Esophagus mucosa (tissue), 1 donor: Measurements from ENCODE around the gene GFM2. TPM values are rescaled to one million over a fixed set of nuclear protein-coding genes. Genes with fewer than 3 reads are reported as not detected.
"Not testable (repeated sequence)": the region's sequence is repeated elsewhere in the genome, so short reads cannot be mapped to it uniquely, and the experiment has no call there.

Experiments used
- ATAC-seq: fragments of 200-7000 bp; cut with Tn5 transposase; one replicate; pipeline ENCODE4 v1.9.1; 2020
- total RNA-seq: library from RNA; stranded (reverse); gene quantifications from one replicate; pipeline ENCODE4 v1.2.4, GENCODE V29; 2023
- donor health status: DM: yes; HTN: yes; CAD: no.

Gene GFM2, protein sequence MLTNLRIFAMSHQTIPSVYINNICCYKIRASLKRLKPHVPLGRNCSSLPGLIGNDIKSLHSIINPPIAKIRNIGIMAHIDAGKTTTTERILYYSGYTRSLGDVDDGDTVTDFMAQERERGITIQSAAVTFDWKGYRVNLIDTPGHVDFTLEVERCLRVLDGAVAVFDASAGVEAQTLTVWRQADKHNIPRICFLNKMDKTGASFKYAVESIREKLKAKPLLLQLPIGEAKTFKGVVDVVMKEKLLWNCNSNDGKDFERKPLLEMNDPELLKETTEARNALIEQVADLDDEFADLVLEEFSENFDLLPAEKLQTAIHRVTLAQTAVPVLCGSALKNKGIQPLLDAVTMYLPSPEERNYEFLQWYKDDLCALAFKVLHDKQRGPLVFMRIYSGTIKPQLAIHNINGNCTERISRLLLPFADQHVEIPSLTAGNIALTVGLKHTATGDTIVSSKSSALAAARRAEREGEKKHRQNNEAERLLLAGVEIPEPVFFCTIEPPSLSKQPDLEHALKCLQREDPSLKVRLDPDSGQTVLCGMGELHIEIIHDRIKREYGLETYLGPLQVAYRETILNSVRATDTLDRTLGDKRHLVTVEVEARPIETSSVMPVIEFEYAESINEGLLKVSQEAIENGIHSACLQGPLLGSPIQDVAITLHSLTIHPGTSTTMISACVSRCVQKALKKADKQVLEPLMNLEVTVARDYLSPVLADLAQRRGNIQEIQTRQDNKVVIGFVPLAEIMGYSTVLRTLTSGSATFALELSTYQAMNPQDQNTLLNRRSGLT
- 13.9 TPM for total RNA-seq

DNA sequence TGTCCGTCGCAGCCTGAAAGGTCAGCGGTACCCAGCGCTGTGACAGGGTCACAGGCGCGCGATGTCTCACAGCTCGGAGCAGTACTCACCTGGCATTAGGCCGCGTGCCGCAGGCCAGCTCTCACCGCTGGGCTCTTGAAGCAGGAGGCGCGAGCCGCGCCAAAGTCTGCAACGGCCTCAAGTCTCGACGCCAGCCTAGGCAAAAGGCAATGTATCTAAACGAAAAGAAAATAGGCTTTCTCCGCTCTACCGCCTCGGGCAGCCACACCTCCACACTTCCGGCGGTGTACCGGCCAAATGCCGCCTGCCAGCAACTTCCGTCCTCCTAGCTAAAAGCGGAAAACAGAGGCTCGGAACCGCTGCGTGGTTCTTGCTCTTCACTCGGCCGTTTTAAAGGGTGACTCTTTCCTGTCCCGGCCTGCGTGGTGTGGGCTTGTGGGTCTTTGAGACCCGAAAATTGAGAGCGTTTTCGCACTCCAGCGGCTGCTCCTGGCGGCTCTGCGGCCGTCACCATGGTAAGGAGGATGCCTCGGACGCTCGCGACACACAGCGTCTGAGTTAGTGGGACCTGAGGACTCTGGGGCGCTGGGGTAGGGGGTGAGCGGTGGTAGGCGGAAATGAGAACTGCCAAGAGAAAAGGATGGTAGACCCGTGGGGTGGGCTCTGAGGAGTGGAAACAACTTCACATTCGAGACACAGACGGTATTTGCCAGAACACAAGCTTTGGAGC lies at the start of gene GFM2, which contains the start of gene NSA2:
GFM2 (minus strand) TSS at position 269 of the 730 bp plus-strand sequence. CDS start 3,375 bp downstream, outside the sequence.
NSA2 (plus strand) TSS at position 401 of the 730 bp plus-strand sequence; CDS start at position 513, 112 bp downstream.
- ATAC-seq, result peak; percentile 97

DNA sequence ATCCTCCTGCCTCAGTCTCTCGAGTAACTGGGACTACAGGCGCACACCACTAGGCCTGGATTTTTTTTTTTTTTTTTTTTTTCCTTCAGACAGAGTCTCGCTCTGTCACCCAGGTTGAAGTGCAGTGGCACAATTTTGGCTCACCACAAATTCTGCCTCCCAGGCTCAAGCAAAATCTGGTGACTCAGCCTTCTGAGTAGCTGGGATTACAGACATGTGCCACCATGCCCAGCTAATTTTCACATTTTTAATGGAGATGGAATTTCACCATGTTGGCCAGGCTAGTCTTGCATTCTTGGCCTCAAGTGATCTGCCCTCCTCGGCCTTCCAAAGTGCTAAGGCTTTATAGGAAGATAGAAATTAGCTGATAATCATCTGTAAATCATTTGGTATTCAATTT lies 44.0 kb upstream of the GFM2 start:
- peak; percentile 87 for ATAC-seq

DNA sequence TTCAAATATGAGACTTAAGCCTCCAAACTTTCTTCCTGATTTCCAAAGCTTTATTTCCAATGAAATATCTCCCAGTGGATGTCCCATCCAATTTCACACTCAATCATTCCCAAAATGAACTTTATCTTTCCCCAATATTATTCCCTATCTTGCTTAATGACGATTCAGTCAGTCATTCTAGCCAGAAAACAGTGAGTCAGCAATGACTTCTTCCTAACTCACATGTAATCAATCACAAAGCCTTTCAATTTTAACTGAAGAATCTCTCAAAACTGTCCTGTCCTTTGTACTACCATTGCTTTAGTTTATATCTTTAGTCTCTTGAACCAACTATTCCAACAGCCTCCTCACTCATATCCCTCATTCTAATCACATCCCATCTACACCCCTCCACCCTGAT lies 35.0 kb upstream of the GFM2 start:
- ATAC-seq, result no peak

DNA sequence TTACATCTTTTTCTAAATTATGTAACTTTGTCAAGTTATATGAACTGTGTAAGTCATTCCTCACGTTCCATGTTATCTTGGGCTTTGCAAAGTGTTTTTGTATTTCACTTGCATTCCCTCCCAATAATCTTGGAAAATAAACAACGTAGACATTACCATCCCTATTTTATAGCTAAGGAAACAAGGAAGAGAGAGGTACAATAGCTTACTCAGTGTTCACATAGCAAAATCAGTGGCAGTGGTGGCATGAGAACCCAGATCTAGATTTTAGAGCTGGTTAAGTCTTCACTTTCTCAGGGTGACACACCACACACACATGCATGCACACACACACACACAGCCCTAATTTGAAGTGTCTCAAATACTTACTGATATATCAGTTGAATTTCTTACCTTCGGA lies 34.3 kb upstream of the GFM2 start:
- no peak for ATAC-seq

DNA sequence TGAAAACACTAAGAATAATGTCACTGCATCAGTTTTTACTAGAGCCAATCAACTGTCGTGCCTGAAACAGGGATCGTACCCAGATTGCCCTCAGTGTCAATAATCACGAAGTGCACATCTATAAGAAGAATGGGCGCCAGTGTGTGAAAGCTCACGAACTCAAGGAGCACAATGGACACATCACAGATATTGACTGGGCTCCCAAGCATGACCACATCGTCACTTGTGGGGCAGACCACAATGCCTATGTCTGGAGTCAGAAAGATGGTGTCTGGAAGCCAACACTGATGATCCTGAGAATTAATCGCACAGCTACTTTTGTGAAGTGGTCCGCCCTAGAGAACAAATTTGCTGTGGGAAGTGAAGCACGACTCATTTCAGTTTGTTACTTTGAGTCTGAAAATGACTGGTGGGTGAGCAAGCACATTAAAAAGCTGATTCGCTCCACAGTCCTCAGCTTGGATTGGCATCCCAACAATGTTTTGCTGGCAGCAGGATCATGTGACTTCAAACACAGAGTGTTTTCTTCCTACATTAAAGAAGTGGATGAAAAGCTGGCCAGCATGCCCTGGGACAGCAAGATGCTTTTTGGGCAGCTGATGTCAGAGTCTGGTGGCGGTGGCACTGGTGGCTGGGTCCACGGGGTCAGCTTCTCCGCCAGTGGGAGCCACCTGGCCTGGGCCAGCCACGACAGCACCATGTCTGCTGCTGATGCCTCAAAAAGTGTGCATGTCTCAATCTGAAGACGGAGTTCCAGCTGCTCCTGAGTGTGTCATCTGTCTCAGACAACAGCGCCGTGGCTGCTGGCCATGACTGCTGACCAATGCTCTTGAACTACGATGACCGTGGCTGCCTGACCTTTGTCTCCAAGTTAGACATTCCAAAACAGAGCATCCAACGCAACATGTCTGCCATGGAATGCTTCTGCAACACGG lies 32.3 kb upstream of the GFM2 start:
- ATAC-seq, result no peak

DNA sequence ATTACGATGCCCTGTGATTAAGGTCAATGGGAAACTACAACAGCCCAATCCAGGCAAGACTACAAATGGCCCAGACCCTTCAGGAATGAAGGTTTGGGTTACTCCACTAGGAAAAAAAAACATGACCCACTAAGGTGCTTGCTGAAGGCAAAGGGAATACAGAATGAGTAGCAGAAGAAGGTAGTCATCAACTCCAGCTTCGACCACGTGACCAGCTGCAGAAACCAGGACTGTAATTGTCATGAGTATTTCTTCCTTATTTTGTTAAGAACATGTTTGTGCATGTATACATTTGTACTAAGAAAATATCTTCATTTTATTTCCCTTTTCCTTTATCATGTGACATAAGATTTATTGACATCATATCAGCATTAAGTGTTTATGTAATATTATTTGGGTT lies 24.8 kb upstream of the GFM2 start:
- not testable (repeated sequence) for ATAC-seq

DNA sequence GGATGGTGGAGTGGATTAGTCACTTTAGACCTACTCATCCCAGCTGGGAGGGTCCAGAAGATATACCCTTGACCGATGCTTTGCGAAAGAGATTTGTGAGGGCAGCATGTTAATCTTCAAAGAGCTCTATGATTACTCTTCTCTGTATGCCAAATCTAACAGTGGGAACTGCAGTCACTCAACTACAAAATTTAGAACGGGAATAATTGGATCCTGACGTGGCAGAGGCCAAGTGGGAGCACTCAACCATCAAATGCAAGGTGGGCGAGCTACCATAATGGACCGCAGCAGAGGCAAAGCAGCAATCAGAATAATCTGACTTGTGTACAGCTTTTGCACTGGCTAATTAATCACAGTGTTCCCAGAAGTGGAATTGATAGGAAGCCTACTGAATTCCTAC lies 20.5 kb upstream of the GFM2 start:
- ATAC-seq, result no peak

DNA sequence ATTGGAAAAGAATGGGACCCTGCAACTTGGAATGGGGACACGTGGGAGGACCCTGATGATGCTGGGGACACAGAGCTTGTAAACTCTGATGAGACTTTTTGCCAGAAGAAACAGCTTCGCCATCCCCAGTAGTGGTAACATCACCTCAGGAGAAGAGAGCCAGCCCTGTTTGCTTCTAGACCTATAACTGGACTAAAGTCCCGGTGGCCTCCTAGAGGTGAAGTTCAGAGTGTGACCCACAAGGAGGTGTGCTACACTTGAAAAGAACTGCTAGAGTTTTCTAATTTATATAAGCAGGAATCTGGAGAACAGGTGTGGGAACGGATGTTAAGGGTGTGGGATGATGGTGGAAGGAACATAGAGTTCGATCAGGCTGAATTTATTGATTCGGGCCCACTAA lies 19.9 kb upstream of the GFM2 start:
- ATAC-seq, result no peak

DNA sequence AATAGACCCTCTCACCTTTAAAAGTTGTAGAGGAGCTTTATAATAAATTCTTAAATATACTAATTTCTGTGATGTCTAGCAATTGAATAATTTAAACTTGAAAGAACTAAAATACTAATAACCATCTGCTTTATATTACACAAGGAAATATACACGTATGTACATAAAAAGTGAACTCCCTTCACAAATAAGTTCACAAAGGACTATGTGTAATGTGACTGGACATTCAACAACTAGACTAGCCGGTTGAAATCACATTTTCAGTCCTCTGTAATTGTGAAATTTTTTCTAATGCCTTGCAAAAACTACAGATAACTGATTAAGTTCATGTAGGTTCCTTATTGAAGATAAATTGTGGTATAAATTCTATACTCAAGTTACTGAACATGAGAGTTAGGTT lies 11.7 kb upstream of the GFM2 start:
- ATAC-seq, result peak; percentile 36

DNA sequence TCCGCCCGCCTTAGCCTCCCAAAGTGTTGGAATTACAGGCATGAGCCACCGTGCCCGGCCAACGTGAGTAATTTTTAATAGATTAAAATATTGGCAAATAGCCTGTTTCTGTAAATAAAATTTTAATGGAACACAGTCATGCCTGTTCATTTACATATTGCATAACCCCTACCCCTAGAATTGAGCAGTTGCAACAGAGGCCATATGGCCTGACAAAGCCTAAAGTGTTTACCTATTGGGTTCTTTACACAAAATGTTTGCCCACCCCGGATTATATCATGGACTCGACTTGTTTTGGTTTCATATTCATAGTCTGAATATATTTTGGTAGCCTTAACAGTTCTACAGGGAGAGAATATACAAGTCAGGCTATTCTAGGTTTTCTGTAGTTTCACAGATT lies 5.4 kb upstream of the GFM2 start:
- ATAC-seq, result no peak

DNA sequence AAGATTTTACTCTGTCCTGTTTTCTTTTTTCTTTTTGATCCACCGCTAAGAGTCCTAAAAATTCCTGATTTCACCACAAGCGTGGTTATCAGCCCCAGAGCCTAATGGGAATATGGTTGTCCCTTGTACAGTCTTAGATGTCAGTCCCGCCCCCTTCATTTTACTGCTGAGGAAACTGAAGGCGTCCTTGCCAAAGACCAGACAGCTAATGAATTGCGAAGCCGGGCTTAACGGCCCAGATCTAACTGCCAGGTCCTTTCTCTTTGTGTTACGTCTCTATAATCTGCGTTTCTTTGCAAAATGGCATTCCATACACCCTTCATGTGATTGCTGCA lies 629 bp upstream of the GFM2 start:
- peak; percentile 31 for ATAC-seq

DNA sequence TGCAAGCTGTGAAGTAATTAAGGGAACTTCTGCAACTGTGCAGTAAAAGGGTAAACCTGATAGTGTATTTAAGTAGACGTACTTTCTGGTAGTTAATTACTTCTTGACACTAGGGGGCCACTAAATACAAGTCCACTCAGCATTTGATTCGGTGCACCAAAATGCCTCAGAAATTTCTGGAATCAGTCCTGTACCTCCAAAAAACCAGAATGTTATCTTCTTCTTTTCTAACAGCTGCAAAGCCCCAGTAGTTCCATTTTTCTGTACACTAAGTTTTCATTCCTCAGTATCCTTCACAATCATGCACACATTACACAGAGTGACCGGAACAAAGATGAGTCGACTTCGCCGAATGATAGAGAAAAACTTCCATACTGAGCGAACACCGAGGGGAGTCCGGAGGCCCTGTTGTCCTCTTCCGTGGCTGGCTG lies 484 bp downstream of the GFM2 start:
- ATAC-seq, result peak; percentile 63

DNA sequence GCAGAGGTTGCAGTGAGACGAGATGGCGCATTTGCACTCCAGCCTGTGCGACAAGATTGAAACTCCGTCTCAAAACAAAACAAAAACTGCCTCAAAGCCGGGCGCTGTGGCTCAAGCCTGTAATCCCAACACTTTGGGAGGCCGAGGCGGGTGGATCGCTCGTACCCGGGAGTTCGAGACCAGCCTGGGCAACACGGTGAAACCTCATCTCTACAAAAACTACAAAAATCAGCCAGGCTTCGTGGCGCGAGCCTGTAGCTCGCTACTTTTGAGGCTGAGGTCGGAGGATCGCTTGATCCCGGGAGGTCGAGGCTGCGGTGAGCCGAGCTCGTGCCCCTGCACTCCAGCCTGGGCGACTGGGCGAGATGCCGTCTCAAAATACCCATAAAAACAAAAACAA lies 988 bp downstream of the GFM2 start:
- ATAC-seq, result no peak

DNA sequence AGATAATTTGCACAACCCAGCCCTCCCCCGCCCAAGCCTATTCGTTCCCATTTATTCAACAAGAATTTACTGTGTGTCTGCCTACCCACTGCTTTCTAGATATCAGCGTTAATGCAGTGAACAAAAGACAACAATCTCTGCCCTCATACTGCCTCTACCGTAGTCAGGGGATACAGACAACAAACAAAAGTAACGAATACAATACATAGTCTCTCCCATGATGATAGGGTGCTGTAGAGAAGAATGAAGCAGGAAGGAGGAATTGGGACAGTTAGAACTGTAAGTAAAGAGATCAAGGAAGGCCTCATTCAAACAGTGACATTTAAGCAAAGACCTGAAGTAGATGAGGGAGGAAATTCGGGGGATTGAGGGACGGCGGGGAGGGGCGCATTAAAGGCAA lies 1.7 kb downstream of the GFM2 start:
- ATAC-seq, result no peak

DNA sequence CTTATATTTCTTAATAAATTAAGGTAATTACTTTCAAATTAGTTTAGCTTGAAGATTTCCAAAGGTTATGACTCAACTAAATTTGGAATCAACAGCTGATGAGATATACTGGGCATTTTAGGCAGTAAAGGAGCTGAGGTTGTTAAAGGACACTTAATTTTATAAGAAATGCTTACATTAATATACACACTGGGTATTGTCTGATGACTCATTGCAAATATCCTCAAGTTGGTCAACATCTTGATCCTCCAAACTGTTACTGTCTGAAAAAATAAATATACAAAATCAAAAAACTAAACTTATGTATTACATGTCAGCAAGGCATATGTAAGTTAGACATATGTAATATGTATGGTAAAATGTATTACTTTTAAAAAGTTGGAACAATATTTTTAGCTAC lies 3.4 kb downstream of the GFM2 start:
- no peak for ATAC-seq

DNA sequence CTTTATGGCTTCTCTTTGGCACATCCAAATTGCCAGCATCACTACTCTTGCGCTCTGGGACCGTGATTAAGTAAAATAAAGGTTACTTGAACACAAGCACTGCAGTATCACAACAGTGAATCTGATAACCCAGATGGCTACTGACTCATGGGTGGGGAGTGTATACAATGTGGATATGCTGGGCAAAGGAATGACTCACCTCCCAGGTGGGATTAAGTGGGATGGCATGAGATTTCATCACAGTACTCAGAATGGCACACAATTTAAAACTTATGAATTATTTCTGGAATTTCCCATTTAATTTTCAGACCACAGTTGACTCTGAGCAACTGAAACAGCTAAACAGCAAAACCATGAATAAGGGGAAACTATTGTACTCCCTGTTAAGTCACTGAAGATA lies 4.3 kb downstream of the GFM2 start:
- ATAC-seq, result peak; percentile 61

DNA sequence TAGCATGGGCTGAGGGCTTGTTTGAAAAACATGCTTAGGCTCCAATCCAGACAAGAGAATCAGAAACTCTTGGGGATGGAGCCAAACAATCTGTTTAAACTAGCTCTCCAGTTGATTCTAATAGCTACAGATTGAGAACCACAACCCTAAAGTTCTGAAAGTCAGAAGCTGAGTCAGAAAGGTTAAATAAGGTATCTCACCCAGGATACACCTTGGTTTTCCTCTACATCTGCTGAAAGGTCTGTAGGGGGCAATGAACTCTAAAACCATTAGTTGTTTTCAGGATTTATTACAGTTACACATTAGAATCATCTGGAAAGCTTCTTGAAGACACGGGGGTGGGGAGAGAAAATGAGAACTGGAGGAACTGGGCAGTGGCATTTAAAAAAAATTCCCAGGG lies 5.7 kb downstream of the GFM2 start:
- no peak for ATAC-seq

DNA sequence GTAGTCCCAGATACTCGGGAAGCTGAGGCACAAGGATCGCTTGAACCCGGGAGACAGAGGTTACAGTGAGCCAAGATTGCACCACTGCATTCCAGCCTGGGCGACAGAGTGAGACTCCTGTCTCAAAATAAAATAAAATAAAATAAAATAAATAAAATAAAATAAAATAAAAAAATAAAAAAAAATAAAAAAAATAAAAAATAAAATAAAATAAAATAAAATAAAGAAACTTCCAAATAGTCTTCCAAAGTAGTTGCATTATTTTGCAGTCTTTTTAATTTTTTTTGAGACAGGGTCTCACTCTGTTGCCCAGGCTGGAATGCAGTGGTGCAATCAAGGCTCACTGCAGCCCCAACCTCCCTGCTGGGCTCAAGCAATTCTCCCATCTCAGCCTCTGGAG lies 18.2 kb downstream of the GFM2 start:
- not testable (repeated sequence) for ATAC-seq

DNA sequence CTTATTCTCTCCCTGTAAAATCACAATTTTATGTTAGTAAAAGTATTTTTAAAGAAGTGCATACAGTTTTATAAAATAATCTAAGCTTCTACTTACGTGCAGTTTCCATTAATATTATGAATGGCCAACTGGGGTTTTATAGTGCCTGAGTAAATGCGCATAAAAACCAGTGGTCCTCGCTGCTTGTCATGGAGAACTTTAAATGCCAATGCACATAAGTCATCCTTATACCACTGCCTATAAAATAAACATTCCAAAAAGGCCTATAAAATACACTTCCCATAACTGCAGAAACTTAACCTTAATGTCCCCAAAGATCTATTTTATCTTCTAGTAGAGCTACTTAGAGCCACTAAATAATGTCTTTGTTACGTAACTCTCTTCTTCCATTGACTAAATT lies 28.5 kb downstream of the GFM2 start:
- ATAC-seq, result no peak

DNA sequence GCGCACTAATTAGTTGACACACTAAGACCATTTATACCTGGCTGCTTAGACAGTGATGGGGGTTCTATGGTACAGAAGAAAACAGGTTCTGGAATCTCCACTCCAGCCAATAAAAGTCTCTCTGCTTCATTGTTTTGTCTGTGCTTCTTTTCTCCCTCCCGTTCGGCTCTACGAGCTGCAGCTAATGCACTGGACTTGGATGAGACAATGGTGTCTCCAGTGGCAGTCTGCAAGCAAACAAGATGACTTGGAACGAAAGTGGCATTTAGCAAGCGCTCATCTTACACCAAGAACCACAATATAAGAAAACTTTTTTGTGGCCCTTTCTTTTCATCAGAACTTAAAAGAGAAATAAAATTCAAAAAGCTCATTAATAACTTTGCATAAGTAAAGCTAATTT lies 30.2 kb downstream of the GFM2 start:
- no peak for ATAC-seq

DNA sequence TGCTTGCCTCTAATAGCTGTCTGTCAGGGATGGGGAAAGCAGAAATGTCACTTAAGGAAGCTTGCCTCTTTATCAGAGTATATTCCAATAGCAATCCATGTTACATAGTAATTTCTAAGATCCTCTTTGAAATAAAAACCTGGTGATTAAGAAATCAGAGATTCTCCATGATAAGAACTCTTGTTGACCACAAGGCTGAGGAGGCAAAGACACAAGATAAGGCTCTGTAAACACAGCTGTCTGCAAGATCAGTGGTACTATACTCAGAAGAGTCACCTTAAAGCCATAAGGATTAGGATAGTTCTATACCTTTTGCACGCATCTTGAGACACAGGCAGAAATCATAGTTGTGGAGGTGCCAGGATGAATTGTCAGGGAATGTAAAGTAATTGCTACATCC lies 41.6 kb downstream of the GFM2 start:
- no peak for ATAC-seq

DNA sequence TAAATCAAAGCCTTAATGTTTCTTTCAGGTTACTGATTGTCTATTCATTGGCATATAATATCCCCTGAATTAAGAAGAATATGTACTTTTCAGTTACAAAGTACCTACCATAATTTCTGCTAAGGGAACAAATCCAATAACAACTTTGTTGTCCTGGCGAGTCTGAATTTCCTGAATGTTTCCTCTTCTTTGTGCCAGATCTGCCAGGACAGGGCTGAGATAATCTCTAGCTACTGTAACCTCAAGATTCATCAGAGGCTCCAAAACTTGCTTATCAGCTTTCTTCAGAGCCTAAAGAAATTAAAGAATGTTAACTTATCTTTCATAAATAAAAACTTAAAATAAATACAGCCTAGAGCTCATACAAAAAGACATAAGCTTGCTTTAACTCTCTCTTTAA lies 44.6 kb downstream of the GFM2 start:
- no peak for ATAC-seq
